DND-41 (cell line): ENCODE results near the gene STAB2.

Experiments
- CTCF ChIP-seq: IDR thresholded peaks from 2 replicates; pipeline ENCODE4 v1.5.1; 2012; ENCODE audit warnings: borderline replicate concordance, low read length, moderate library complexity, mild to moderate bottlenecking; ENCODE audit not compliant: poor library complexity, severe bottlenecking; ENCODE audit errors: extremely low read depth
- EZH2 ChIP-seq: IDR thresholded peaks from 3 replicates; pipeline ENCODE4 v1.6.1; 2012; ENCODE audit warnings: borderline replicate concordance, low read depth, mild to moderate bottlenecking, moderate library complexity, low read length, inconsistent platforms; ENCODE audit not compliant: severe bottlenecking

- TF ChIP-seq EZH2: no peak
- TF ChIP-seq CTCF: no peak
Measured at GRCh38 chr12:103640410-103640809, 53.3 kb downstream of the STAB2 start.
